Trophoblast cell (in vitro differentiated cells and primary cell): ENCODE results near the gene MATR3.

Experiments used
- DNase-seq, 2 donors: peaks; one replicate each; pipeline ENCODE4 v3.0.0-alpha.2; 2016
- H2AFZ ChIP-seq: 2 replicates; pipeline ENCODE4 v1.6.1; 2013; ENCODE audit warnings: low read length, moderate library complexity, mild to moderate bottlenecking; ENCODE audit not compliant: insufficient read depth, poor library complexity
- H2AK5ac ChIP-seq: 2 replicates; pipeline ENCODE4 v1.6.1; 2013; ENCODE audit warnings: mild to moderate bottlenecking, low read length
- H2BK120ac ChIP-seq: 2 replicates; pipeline ENCODE4 v1.6.1; 2013; ENCODE audit warnings: low read length, mild to moderate bottlenecking, moderate library complexity; ENCODE audit not compliant: insufficient read depth, poor library complexity
- H2BK12ac ChIP-seq: 2 replicates; pipeline ENCODE4 v1.6.1; 2013; ENCODE audit warnings: mild to moderate bottlenecking, low read length, moderate library complexity
- H2BK5ac ChIP-seq: 2 replicates; pipeline ENCODE4 v1.6.1; 2013; ENCODE audit warnings: low read length, low read depth, moderate library complexity, mild to moderate bottlenecking; ENCODE audit not compliant: poor library complexity
- H3K14ac ChIP-seq: 2 replicates; pipeline ENCODE4 v1.6.1; 2013; ENCODE audit warnings: mild to moderate bottlenecking, low read length
- H3K18ac ChIP-seq: 2 replicates; pipeline ENCODE4 v1.6.1; 2013; ENCODE audit warnings: mild to moderate bottlenecking, low read length
- H3K23ac ChIP-seq: 2 replicates; pipeline ENCODE4 v1.6.1; 2013; ENCODE audit warnings: low read length
- H3K27ac ChIP-seq: 2 replicates; pipeline ENCODE4 v1.5.1; 2013; ENCODE audit warnings: low read depth, mild to moderate bottlenecking, inconsistent platforms, low read length, moderate library complexity
- H3K27me3 ChIP-seq: 2 replicates; pipeline ENCODE4 v1.6.1; 2013; ENCODE audit warnings: inconsistent platforms, mild to moderate bottlenecking, low read length, moderate library complexity; ENCODE audit not compliant: insufficient read depth
- H3K36me3 ChIP-seq, 2 experiments: 1 replicate in 1 of 2; 2 replicates in 1 of 2; pipeline ENCODE4 v1.6.1; 2013; ENCODE audit warnings: low read length in 2 of 2, mild to moderate bottlenecking in 2 of 2, moderate library complexity in 1 of 2; ENCODE audit not compliant: insufficient read depth in 2 of 2, control insufficient read depth in 1 of 2
- H3K4ac ChIP-seq: 2 replicates; pipeline ENCODE4 v1.6.1; 2013; ENCODE audit warnings: low read depth, mild to moderate bottlenecking, low read length, moderate library complexity
- H3K4me1 ChIP-seq, 2 experiments: 1 replicate in 1 of 2; 2 replicates in 1 of 2; pipeline ENCODE4 v1.6.1; 2013; ENCODE audit warnings: low read length in 2 of 2, mild to moderate bottlenecking in 2 of 2, moderate library complexity in 1 of 2; ENCODE audit not compliant: insufficient read depth in 2 of 2, control insufficient read depth in 1 of 2
- H3K4me2 ChIP-seq: 2 replicates; pipeline ENCODE4 v1.6.1; 2013; ENCODE audit warnings: inconsistent platforms, mild to moderate bottlenecking, low read length, moderate library complexity
- H3K4me3 ChIP-seq: 2 replicates; pipeline ENCODE4 v1.5.1; 2013; ENCODE audit warnings: mild to moderate bottlenecking, low read depth, low read length, inconsistent platforms
- H3K79me1 ChIP-seq: one replicate; pipeline ENCODE4 v1.6.1; 2013; ENCODE audit warnings: low read length
- H3K79me2 ChIP-seq: 2 replicates; pipeline ENCODE4 v1.6.1; 2013; ENCODE audit warnings: low read length, mild to moderate bottlenecking; ENCODE audit not compliant: control insufficient read depth, insufficient read depth, poor library complexity
- H3K9ac ChIP-seq: 2 replicates; pipeline ENCODE4 v1.6.1; 2013; ENCODE audit warnings: mild to moderate bottlenecking, low read length
- H3K9me3 ChIP-seq: 2 replicates; pipeline ENCODE4 v1.6.1; 2013; ENCODE audit warnings: low read depth, mild to moderate bottlenecking, control low read depth, inconsistent platforms, low read length; ENCODE audit not compliant: insufficient read depth
- H4K12ac ChIP-seq: 2 replicates; pipeline ENCODE4 v1.6.1; 2013; ENCODE audit warnings: low read depth, mild to moderate bottlenecking, low read length, moderate library complexity
- H4K8ac ChIP-seq: 2 replicates; pipeline ENCODE4 v1.6.1; 2013; ENCODE audit warnings: low read depth, mild to moderate bottlenecking, low read length, moderate library complexity
- H4K91ac ChIP-seq: one replicate; pipeline ENCODE4 v1.6.1; 2013; ENCODE audit warnings: low read depth, mild to moderate bottlenecking, low read length, moderate library complexity
- WGBS: extraction: QIAGEN DNeasy Blood & Tissue Kit; methylation state at CpG from one replicate; pipeline ENCODE4 v1.1.7; 2013; ENCODE audit warnings: missing lambda C conversion rate; ENCODE audit not compliant: insufficient read length, insufficient coverage; ENCODE audit errors: extremely low coverage; 5-methylcytosine and 5-hydroxymethylcytosine counted together

The MATR3 gene

DNA sequence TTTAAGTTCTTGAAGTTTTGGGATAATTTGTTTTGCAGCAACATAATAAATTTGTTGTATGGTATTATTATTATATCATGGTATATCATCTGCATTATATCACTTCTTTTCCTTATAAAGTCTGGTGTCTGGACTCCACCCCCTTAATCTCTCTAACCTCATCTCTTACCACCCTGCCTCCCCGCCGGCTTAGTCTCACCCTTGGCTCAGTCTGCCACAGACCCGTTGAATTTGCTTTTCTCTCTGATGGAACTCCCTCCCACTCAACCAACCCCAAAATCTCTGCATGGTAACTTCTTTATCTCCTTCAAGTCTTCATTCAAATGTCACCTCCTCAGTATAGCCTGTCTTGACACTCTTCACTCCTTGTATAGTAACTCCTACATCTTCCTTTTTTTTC lies 29.6 kb upstream of the MATR3 start:
- Histone ChIP-seq H3K36me3 (no peaks in the 10 kb centered on the region), H4K91ac (no peak overlapping the region), H3K14ac (no peak overlapping the region), H3K27ac (no peak overlapping the region), H3K79me1 (no peaks in the 10 kb centered on the region), H3K18ac (no peak overlapping the region), H4K12ac (no peak overlapping the region), H3K9ac (no peak overlapping the region), H3K27me3 (no peaks in the 10 kb centered on the region), H4K8ac (no peak overlapping the region), H3K4me3 (no peak overlapping the region), H3K4me1 (peaks cover 3% of the 10 kb centered on the region in 2 experiments), H3K79me2 (no peaks in the 10 kb centered on the region), H2BK5ac (no peak overlapping the region), H3K4ac (no peak overlapping the region), H2AFZ (no peak overlapping the region), H2BK12ac (no peak overlapping the region), H3K23ac (no peak overlapping the region), H2AK5ac (no peak overlapping the region), H3K4me2 (no peak overlapping the region), H3K9me3 (no peaks in the 10 kb centered on the region), H2BK120ac (no peak overlapping the region)
- no peak for DNase-seq
- no CpG with 5 or more reads among the region's 3 CpGs for WGBS

DNA sequence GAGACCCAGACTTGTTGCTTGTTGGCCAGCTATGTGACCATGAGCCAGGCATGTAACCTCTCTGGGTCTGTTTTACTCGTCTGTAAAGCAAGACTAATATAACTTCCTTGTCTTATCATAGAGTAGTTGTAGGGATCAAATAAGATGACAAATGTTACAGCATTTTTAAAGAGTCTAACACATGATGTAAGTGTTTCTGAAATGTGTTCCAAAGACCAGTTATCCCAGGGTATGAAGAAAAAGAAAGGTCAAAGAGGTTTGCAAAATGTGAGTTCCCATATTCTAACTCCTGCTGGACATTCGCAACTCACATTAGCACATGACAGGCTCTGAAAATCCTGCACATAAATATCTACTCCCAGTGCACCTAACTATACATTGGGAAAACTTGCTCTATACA lies 28.5 kb upstream of the MATR3 start:
- no peak overlapping the region for H3K27ac ChIP-seq
- H3K14ac ChIP-seq, result no peak overlapping the region
- no peaks in the 10 kb centered on the region for H3K9me3 ChIP-seq
- H3K4me1 ChIP-seq, result peaks cover 3% of the 10 kb centered on the region in 2 experiments
- H4K8ac ChIP-seq, result no peak overlapping the region
- H3K4ac ChIP-seq, result no peak overlapping the region
- H3K23ac ChIP-seq, result no peak overlapping the region
- no peak overlapping the region for H2AK5ac ChIP-seq
- H3K9ac ChIP-seq, result no peak overlapping the region
- no peak overlapping the region for H3K18ac ChIP-seq
- no peak overlapping the region for H2BK12ac ChIP-seq
- no peaks in the 10 kb centered on the region for H3K36me3 ChIP-seq
- H3K79me2 ChIP-seq, result no peaks in the 10 kb centered on the region
- H4K12ac ChIP-seq, result no peak overlapping the region
- H2BK5ac ChIP-seq, result no peak overlapping the region
- no peak overlapping the region for H3K4me3 ChIP-seq
- DNase-seq, result no peak
- no peaks in the 10 kb centered on the region for H3K27me3 ChIP-seq
- H2AFZ ChIP-seq, result no peak overlapping the region
- H4K91ac ChIP-seq, result no peak overlapping the region
- H3K4me2 ChIP-seq, result no peak overlapping the region
- no CpG with 5 or more reads among the region's 2 CpGs for WGBS
- no peaks in the 10 kb centered on the region for H3K79me1 ChIP-seq
- no peak overlapping the region for H2BK120ac ChIP-seq

DNA sequence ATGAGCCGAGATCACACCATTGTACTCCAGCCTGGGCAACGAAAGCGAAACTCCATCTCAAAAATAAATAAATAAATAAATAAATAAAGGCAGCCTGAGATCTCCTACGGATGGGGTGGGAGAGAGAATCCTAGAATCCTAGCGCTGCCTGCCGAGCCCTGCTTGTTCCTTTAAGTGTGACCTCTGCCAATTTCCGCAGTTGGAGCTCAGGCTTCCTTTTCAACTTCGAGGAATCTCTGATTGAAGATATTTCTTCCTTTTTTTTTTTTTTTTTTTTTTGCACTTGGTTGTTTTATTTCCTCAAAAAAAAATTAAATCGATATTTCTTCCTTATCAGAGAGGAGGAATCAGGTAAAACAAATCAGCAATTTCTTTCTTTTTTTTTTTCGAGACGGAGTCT lies 27.3 kb upstream of the MATR3 start:
- no peak for DNase-seq
- no peak overlapping the region for H3K9ac ChIP-seq
- no CpG with 5 or more reads among the region's 11 CpGs for WGBS
- H3K4me2 ChIP-seq, result no peak overlapping the region
- H3K4me3 ChIP-seq, result no peak overlapping the region
- H3K27ac ChIP-seq, result no peak overlapping the region
- H3K23ac ChIP-seq, result no peak overlapping the region
- no peaks in the 10 kb centered on the region for H3K27me3 ChIP-seq
- peaks cover 3% of the 10 kb centered on the region in 2 experiments for H3K4me1 ChIP-seq
- no peak overlapping the region for H2BK120ac ChIP-seq
- no peak overlapping the region for H4K8ac ChIP-seq
- H3K79me2 ChIP-seq, result no peaks in the 10 kb centered on the region
- H2AK5ac ChIP-seq, result no peak overlapping the region
- H4K12ac ChIP-seq, result no peak overlapping the region
- H3K4ac ChIP-seq, result no peak overlapping the region
- H3K18ac ChIP-seq, result no peak overlapping the region
- no peaks in the 10 kb centered on the region for H3K9me3 ChIP-seq
- H2BK12ac ChIP-seq, result no peak overlapping the region
- H2AFZ ChIP-seq, result no peak overlapping the region
- H2BK5ac ChIP-seq, result no peak overlapping the region
- H4K91ac ChIP-seq, result no peak overlapping the region
- H3K14ac ChIP-seq, result no peak overlapping the region
- no peaks in the 10 kb centered on the region for H3K36me3 ChIP-seq
- H3K79me1 ChIP-seq, result no peaks in the 10 kb centered on the region

DNA sequence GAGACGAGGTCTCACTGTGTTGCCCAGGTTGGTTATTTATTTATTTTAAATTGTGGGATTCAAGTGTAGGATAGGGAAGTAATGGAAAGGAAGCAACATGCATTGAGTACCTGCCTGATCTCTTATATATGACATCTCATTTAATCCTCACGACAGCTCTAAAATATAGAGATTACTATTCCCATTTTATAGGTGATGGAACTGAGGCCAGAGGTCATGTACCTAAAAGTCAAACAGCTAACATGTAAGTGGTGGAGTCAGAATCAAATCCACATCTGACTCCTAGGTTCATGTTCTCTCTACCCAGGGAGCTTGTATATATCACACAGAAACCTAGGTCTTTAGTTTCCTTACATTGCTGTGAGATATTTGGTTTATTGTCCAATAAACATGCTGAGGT lies 26.1 kb upstream of the MATR3 start:
- Histone ChIP-seq H3K9me3 (no peaks in the 10 kb centered on the region), H3K4me2 (no peak overlapping the region), H2BK5ac (no peak overlapping the region), H3K4ac (no peak overlapping the region), H3K18ac (no peak overlapping the region), H3K4me1 (peaks cover 0 to 3% of the 10 kb centered on the region in 2 experiments), H4K8ac (no peak overlapping the region), H3K79me2 (no peaks in the 10 kb centered on the region), H3K9ac (no peak overlapping the region), H2AK5ac (no peak overlapping the region), H3K4me3 (no peak overlapping the region), H3K27ac (no peak overlapping the region), H3K27me3 (no peaks in the 10 kb centered on the region), H4K91ac (no peak overlapping the region), H3K14ac (no peak overlapping the region), H4K12ac (no peak overlapping the region), H3K79me1 (no peaks in the 10 kb centered on the region), H3K36me3 (no peaks in the 10 kb centered on the region), H3K23ac (no peak overlapping the region), H2BK12ac (no peak overlapping the region), H2AFZ (no peak overlapping the region), H2BK120ac (no peak overlapping the region)
- no CpG with 5 or more reads among the region's 2 CpGs for WGBS
- no peak for DNase-seq
